ENCODE measurements around the gene CELSR1.

Gene CELSR1

DNA sequence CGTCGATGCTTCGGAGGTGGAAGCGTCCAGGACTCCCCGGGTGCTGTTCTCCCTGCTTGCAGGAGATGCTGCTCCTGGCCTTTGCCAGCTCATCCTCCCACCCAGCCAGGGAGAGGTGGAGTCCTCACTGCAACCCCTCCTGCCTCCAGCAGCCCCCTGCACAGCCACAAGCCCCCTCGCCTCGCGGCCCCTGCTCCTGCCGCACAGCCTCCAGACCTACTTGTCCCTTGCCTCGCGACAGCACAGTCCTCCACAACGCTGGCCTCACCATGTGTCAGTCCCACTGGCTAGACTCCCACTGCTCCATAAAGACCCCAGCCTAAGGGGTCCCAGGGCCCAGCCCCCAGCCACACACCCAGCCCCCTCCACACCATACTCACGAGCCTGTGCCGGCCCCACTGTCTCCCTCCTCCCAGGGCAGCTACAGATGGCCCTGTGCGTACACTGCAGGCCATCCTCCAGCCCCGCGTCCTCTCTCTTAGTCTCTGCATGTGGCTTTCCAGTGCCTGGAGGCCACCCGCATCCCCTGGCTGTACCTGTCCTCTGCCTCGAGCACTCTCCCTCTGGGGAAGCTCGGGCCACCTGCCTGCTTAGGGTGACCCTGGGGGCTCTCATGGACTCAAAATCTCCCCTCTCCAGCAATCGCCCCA, 91.5 kb downstream of the CELSR1 start:
- Histone ChIP-seq H3K18ac (ENCODE audit: low read length) (no peak overlapping the region), H3K36me3 (ENCODE audit: control insufficient read depth, insufficient read depth, low read length) (no peaks in the 10 kb centered on the region), H3K27me3 (ENCODE audit: insufficient read depth, low read length, poor library complexity) (no peaks in the 10 kb centered on the region), H3K9ac (ENCODE audit: low read length) (no peak overlapping the region), H3K79me2 (ENCODE audit: control insufficient read depth, insufficient read depth, low read length) (no peaks in the 10 kb centered on the region), H2AK5ac (ENCODE audit: low read length) (no peak overlapping the region), H3K4me2 (ENCODE audit: low read length) (no peak overlapping the region), H3K79me1 (ENCODE audit: low read length) (no peaks in the 10 kb centered on the region), H4K8ac (ENCODE audit: low read depth, low read length) (no peak overlapping the region), H3K23ac (ENCODE audit: low read length) (no peak overlapping the region), H3K27ac (ENCODE audit: low read depth, low read length) (no peak overlapping the region), H3K56ac (ENCODE audit: low read length) (no peak overlapping the region), H3K4me3 (ENCODE audit: low read length) (no peak overlapping the region), H3K4me1 (ENCODE audit: control insufficient read depth, low read depth, low read length) (no peaks in the 10 kb centered on the region), H2BK5ac (ENCODE audit: low read length) (no peak overlapping the region), H3K4ac (ENCODE audit: low read depth, low read length) (no peak overlapping the region), H2BK15ac (replicated peaks; ENCODE audit: low read depth) (no peak overlapping the region), H2BK120ac (ENCODE audit: low read depth, low read length) (no peak overlapping the region), H4K5ac (ENCODE audit: low read length) (no peak overlapping the region)
- no CpG with 5 or more reads among the region's 21 CpGs for WGBS (ENCODE audit: extremely low coverage, insufficient coverage, low lambda C conversion rate)
- DNase-seq, result no peak

DNA sequence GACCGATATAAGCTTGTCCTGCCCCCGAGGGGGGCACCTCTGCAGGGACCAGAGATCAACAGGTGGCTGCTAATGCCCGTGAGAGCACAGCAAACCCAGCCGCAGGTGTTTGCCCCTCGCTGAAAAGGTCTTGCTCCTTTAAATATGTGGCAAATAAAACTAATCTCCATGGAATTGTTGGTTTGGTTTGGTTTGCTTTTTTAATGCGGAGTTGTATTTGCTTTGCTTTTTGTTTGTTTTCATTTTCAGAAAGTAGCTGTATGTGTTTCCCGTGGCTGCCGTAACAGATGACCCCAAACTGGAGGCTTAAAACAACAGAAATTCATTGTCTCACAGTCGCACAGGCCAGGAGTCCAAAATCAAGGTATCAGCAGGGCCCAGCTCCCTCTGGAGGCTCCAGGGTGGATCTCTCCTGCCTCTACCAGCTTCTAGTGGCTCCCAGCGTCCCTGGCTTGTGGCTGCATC, 93.0 kb downstream of the CELSR1 start:
- Histone ChIP-seq H3K18ac (ENCODE audit: low read length) (no peak overlapping the region), H2BK15ac (replicated peaks; ENCODE audit: low read depth) (no peak overlapping the region), H3K9ac (ENCODE audit: low read length) (no peak overlapping the region), H3K4me1 (ENCODE audit: control insufficient read depth, low read depth, low read length) (no peaks in the 10 kb centered on the region), H3K27ac (ENCODE audit: low read depth, low read length) (no peak overlapping the region), H2BK5ac (ENCODE audit: low read length) (no peak overlapping the region), H2BK120ac (ENCODE audit: low read depth, low read length) (no peak overlapping the region), H3K4ac (ENCODE audit: low read depth, low read length) (no peak overlapping the region), H4K8ac (ENCODE audit: low read depth, low read length) (no peak overlapping the region), H3K27me3 (ENCODE audit: insufficient read depth, low read length, poor library complexity) (no peaks in the 10 kb centered on the region), H3K4me2 (ENCODE audit: low read length) (no peak overlapping the region), H4K5ac (ENCODE audit: low read length) (no peak overlapping the region), H3K79me1 (ENCODE audit: low read length) (no peaks in the 10 kb centered on the region), H3K79me2 (ENCODE audit: control insufficient read depth, insufficient read depth, low read length) (no peaks in the 10 kb centered on the region), H3K36me3 (ENCODE audit: control insufficient read depth, insufficient read depth, low read length) (no peaks in the 10 kb centered on the region), H2AK5ac (ENCODE audit: low read length) (no peak overlapping the region), H3K4me3 (ENCODE audit: low read length) (no peak overlapping the region), H3K56ac (ENCODE audit: low read length) (no peak overlapping the region), H3K23ac (ENCODE audit: low read length) (no peak overlapping the region)
- no CpG with 5 or more reads among the region's 10 CpGs for WGBS (ENCODE audit: extremely low coverage, insufficient coverage, low lambda C conversion rate)
- DNase-seq, result no peak

DNA sequence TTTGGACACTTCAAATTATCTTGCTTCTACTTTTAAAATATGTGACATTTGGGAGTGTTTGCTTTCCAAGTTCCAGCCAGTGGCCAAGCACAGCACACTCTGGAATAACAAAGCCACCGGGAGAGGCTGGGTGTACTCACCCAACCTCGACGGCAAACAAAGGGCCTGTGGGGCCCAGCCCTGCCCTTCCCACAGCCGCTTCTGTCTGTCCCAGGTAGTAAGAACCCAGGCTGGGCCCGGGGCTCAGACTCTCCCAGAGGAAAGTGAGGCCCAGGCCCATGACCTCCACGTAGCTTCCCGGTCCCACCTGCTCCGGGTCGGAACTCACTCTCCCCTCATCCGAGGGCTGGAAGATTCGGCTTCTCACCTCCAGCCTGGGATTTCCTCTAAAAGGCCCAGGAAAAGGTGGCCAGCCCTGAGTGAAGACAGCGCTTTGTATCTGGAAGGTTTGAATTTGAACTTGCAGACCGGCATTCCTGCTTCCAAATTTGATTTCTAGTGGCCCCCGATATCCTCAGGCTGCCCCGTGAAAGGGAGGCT, 93.5 kb downstream of the CELSR1 start:
- no CpG with 5 or more reads among the region's 15 CpGs for WGBS (ENCODE audit: extremely low coverage, insufficient coverage, low lambda C conversion rate)
- no peaks in the 10 kb centered on the region for H3K27me3 ChIP-seq (ENCODE audit: insufficient read depth, low read length, poor library complexity)
- no peak overlapping the region for H2BK5ac ChIP-seq (ENCODE audit: low read length)
- no peak overlapping the region for H3K4me2 ChIP-seq (ENCODE audit: low read length)
- H3K27ac ChIP-seq (ENCODE audit: low read depth, low read length), result no peak overlapping the region
- H3K18ac ChIP-seq (ENCODE audit: low read length), result no peak overlapping the region
- no peak overlapping the region for H4K5ac ChIP-seq (ENCODE audit: low read length)
- H2AK5ac ChIP-seq (ENCODE audit: low read length), result no peak overlapping the region
- no peak overlapping the region for H4K8ac ChIP-seq (ENCODE audit: low read depth, low read length)
- H3K79me1 ChIP-seq (ENCODE audit: low read length), result no peaks in the 10 kb centered on the region
- H3K56ac ChIP-seq (ENCODE audit: low read length), result no peak overlapping the region
- no peak overlapping the region for H3K4ac ChIP-seq (ENCODE audit: low read depth, low read length)
- H3K4me1 ChIP-seq (ENCODE audit: control insufficient read depth, low read depth, low read length), result no peaks in the 10 kb centered on the region
- H3K4me3 ChIP-seq (ENCODE audit: low read length), result no peak overlapping the region
- H2BK15ac ChIP-seq (replicated peaks; ENCODE audit: low read depth), result no peak overlapping the region
- no peaks in the 10 kb centered on the region for H3K36me3 ChIP-seq (ENCODE audit: control insufficient read depth, insufficient read depth, low read length)
- no peak for DNase-seq
- no peak overlapping the region for H3K9ac ChIP-seq (ENCODE audit: low read length)
- no peak overlapping the region for H2BK120ac ChIP-seq (ENCODE audit: low read depth, low read length)
- no peak overlapping the region for H3K23ac ChIP-seq (ENCODE audit: low read length)
- H3K79me2 ChIP-seq (ENCODE audit: control insufficient read depth, insufficient read depth, low read length), result no peaks in the 10 kb centered on the region

DNA sequence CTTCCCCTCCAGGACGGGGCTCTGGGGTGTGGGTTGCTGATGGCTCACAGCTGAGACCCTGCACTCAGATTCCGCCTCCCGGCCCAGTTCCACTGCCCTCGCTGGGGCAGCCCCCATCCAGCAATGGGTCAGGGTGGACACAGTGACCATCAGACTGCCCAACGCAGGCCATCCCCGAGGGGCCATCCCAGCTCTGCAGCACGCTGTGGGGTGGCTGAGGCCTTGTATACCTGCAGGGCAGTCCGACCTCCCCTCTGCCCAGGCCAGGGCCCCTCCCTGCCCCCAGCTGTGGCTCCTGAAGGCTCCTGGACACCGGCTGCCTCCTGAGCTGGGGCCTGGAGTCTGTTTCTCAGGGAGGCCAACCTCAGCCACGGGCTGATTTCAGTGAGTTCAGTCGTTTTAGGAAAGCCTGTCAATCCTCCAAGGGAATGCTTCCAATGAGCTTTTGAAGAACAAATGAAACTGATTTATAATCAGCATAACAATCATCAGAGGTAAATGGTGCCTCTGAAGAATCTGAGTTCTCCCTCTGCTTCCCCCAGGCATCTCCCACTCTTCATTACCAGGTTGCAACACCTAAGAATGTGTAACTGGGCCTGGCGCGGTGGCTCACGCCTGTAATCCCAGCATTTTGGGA, 95.1 kb downstream of the CELSR1 start:
- DNase-seq, result no peak

DNA sequence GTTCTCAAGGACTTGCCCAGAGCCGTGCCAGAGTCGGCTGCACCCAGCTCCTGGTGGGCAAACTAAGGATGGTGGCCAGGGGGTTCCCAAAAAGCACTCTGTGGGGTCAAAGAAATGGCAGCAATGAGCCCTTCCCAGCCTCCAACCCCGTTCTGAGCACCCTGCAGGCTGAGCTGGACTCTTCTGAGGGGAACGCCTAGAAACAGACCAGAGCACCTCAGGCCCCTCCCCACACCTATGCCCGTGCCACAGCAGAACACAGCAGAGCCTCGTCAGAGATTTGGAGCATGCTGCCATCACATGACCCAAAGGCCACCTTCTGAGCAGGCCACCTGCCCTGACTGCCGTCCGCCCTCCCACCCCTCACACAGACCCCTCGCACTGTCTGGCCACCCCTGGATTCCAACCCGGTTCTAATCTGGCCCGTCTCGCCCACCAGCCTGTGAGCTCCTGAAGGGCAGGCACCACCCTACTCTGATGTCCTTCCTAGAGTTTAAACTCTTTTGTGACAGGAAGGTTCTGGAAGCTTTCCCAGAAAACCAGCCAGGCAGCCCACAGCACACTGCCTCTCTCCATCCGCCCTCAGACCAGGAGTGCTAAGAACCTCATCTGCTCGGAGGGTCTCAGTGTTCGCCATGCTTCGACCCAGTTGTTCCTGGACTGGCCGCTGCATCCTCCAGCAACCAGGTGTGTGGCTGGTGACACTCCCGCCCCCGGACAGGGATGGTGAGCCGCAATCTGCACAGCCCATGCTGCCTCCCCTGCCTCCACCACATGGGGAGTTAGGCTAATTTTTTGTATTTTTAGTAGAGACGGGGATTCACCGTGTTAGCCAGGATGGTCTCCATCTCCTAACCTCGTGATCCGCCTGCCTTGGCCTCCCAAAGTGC, 97.6 kb downstream of the CELSR1 start:
- Histone ChIP-seq H4K8ac (ENCODE audit: low read depth, low read length) (no peak overlapping the region), H3K56ac (ENCODE audit: low read length) (no peak overlapping the region), H2BK5ac (ENCODE audit: low read length) (no peak overlapping the region), H3K18ac (ENCODE audit: low read length) (no peak overlapping the region), H3K23ac (ENCODE audit: low read length) (no peak overlapping the region), H2BK120ac (ENCODE audit: low read depth, low read length) (no peak overlapping the region), H2AK5ac (ENCODE audit: low read length) (no peak overlapping the region), H2BK15ac (replicated peaks; ENCODE audit: low read depth) (no peak overlapping the region), H4K5ac (ENCODE audit: low read length) (no peak overlapping the region), H3K4me1 (ENCODE audit: control insufficient read depth, low read depth, low read length) (no peaks in the 10 kb centered on the region), H3K27ac (ENCODE audit: low read depth, low read length) (no peak overlapping the region), H3K4ac (ENCODE audit: low read depth, low read length) (no peak overlapping the region), H3K79me2 (ENCODE audit: control insufficient read depth, insufficient read depth, low read length) (no peaks in the 10 kb centered on the region), H3K4me3 (ENCODE audit: low read length) (no peak overlapping the region), H3K79me1 (ENCODE audit: low read length) (no peaks in the 10 kb centered on the region), H3K4me2 (ENCODE audit: low read length) (no peak overlapping the region), H3K9ac (ENCODE audit: low read length) (no peak overlapping the region), H3K27me3 (ENCODE audit: insufficient read depth, low read length, poor library complexity) (no peaks in the 10 kb centered on the region), H3K36me3 (ENCODE audit: control insufficient read depth, insufficient read depth, low read length) (no peaks in the 10 kb centered on the region)
- no CpG with 5 or more reads among the region's 24 CpGs for WGBS (ENCODE audit: extremely low coverage, insufficient coverage, low lambda C conversion rate)
- no peak for DNase-seq

More for the DNA sequence above, 95.1 kb downstream of the CELSR1 start:
- Histone ChIP-seq H3K4me2 (ENCODE audit: low read length) (no peak overlapping the region), H3K18ac (ENCODE audit: low read length) (no peak overlapping the region), H3K4me3 (ENCODE audit: low read length) (no peak overlapping the region), H4K8ac (ENCODE audit: low read depth, low read length) (no peak overlapping the region), H2AK5ac (ENCODE audit: low read length) (no peak overlapping the region), H3K36me3 (ENCODE audit: control insufficient read depth, insufficient read depth, low read length) (no peaks in the 10 kb centered on the region), H3K9ac (ENCODE audit: low read length) (no peak overlapping the region), H3K27me3 (ENCODE audit: insufficient read depth, low read length, poor library complexity) (no peaks in the 10 kb centered on the region), H2BK120ac (ENCODE audit: low read depth, low read length) (no peak overlapping the region), H3K27ac (ENCODE audit: low read depth, low read length) (no peak overlapping the region), H2BK5ac (ENCODE audit: low read length) (no peak overlapping the region), H3K79me2 (ENCODE audit: control insufficient read depth, insufficient read depth, low read length) (no peaks in the 10 kb centered on the region), H3K56ac (ENCODE audit: low read length) (no peak overlapping the region), H3K23ac (ENCODE audit: low read length) (no peak overlapping the region), H4K5ac (ENCODE audit: low read length) (no peak overlapping the region), H2BK15ac (replicated peaks; ENCODE audit: low read depth) (no peak overlapping the region), H3K79me1 (ENCODE audit: low read length) (no peaks in the 10 kb centered on the region), H3K4me1 (ENCODE audit: control insufficient read depth, low read depth, low read length) (no peaks in the 10 kb centered on the region), H3K4ac (ENCODE audit: low read depth, low read length) (no peak overlapping the region)
- WGBS (ENCODE audit: extremely low coverage, insufficient coverage, low lambda C conversion rate), result no CpG with 5 or more reads among the region's 14 CpGs

Data from mesendoderm (in vitro differentiated cells).